Testis (tissue), 3 donors: Measurements from ENCODE around the gene RMRP. TPM values are rescaled to one million over a fixed set of nuclear protein-coding genes. Genes with fewer than 3 reads are reported as not detected.
A peak's percentile ranks its signal among the peaks of the same experiment; 100 is the strongest.

Experiments used
- DNase-seq: peaks from one replicate; pipeline ENCODE4 v3.0.0-alpha.2; 2019
- H3K27ac ChIP-seq, 2 donors: fragments of 200-600 bp; sonication (generic); one replicate each; pipeline ENCODE4 v1.5.1; 2019
- H3K27me3 ChIP-seq: fragments of 200-600 bp; sonication (generic); one replicate; pipeline ENCODE4 v1.5.1; 2019
- H3K36me3 ChIP-seq: fragments of 200-600 bp; sonication (generic); one replicate; pipeline ENCODE4 v1.5.1; 2017; ENCODE audit warnings: low read depth; ENCODE audit errors: missing control alignments
- H3K4me1 ChIP-seq: fragments of 200-600 bp; sonication (generic); one replicate; pipeline ENCODE4 v1.5.1; 2019
- H3K4me3 ChIP-seq, 2 donors: fragments of 200-600 bp; sonication (generic); one replicate each; pipeline ENCODE4 v1.5.1; 2017 to 2019
- H3K9me3 ChIP-seq: fragments of 200-600 bp; sonication (generic); one replicate; pipeline ENCODE4 v1.5.1; 2017
- POLR2A ChIP-seq: fragments of 450-650 bp; IDR thresholded peaks from one replicate; pipeline ENCODE4 v1.6.1; 2017; ENCODE audit warnings: antibody characterized with exemption, mild to moderate bottlenecking, moderate library complexity
- WGBS, 2 donors: methylation state at CpG; one replicate each; pipeline ENCODE4 v1.1.5; 2018; 5-methylcytosine and 5-hydroxymethylcytosine counted together
- intact Hi-C: fragments of 100-400 bp; cut with DNase I; formaldehyde crosslinking; loops from one replicate; pipeline ENCODE4 v1.15.1; 2023; ENCODE audit warnings: low total_unique reads
- polyA plus RNA-seq: library from polyadenylated mRNA; stranded (reverse); fragments of 350-450 nt; fragmentation: Illumina TruSeq; extraction: RNeasy Lipid Tissue Mini Kit (QIAGEN cat#74804); gene quantifications from one replicate; pipeline ENCODE4 v1.2.3, GENCODE V29; 2014; ENCODE audit warnings: low read depth, low replicate concordance; ENCODE audit not compliant: insufficient read depth
- total RNA-seq, 2 donors: library from RNA; depleted of rRNA; stranded (reverse); fragments of >200 nt; gene quantifications; one replicate each; pipeline ENCODE4 v1.2.3, GENCODE V29; 2016
- TF ChIP-seq, protein P1 (sequence below), 3 experiments: fragments of 450-650 bp in 2 of 3; fragments of 200-600 bp in 1 of 3; sonication (generic) in 1 of 3; IDR thresholded peaks; one replicate each; pipeline ENCODE4 v1.5.1; 2016 to 2019; ENCODE audit warnings: antibody characterized with exemption in 3 of 3, mild to moderate bottlenecking in 2 of 3, moderate library complexity in 1 of 3

Gene RMRP
- total and polyA plus RNA-seq, 3 donors from 2014 or later = 4,421 to 15,053 TPM; not detected in 1

GRCh38 chr9:35681341-35682002 lies 23.7 kb upstream of the RMRP start:
- Histone ChIP-seq H3K27ac (no peak overlapping the region), H3K4me3 (no peak overlapping the region), H3K36me3 (no peaks in the 10 kb centered on the region), H3K4me1 (peaks cover 13% of the 10 kb centered on the region), H3K27me3 (no peaks in the 10 kb centered on the region), H3K9me3 (no peaks in the 10 kb centered on the region)
- intact Hi-C loops = no loop called here
- WGBS, 2 donors = 68 to 89% methylated on average over 3 of the region's 3 CpGs
- no peak for TF ChIP-seq POLR2A
- DNase-seq = no peak

DNA sequence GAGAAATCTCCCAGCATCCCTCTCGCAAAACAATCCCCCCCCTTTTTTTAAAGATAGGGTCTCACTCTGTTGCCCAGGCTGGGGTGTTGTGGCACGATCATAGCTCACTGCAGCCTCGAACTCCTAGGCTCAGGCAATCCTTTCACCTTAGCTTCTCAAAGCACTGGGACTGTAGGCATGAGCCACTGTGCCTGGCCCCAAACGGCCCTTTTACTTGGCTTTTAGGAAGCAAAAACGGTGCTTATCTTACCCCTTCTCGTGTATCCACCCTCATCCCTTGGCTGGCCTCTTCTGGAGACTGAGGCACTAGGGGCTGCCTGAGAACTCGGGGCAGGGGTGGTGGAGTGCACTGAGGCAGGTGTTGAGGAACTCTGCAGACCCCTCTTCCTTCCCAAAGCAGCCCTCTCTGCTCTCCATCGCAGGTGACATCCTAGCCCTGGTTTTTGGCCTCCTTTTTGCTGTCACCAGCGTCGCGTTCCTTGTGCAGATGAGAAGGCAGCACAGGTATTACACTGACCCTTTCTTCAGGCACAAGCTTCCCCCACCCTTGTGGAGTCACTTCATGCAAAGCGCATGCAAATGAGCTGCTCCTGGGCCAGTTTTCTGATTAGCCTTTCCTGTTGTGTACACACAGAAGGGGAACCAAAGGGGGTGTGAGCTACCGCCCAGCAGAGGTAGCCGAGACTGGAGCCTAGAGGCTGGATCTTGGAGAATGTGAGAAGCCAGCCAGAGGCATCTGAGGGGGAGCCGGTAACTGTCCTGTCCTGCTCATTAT lies 22.7 kb upstream of the RMRP start:
- Histone ChIP-seq H3K27ac (no peak overlapping the region), H3K4me3 (no peak overlapping the region), H3K4me1 (peaks cover 7% of the 10 kb centered on the region), H3K27me3 (no peaks in the 10 kb centered on the region), H3K9me3 (no peaks in the 10 kb centered on the region), H3K36me3 (no peaks in the 10 kb centered on the region)
- intact Hi-C loops = no loop called here
- 64% methylated on average over 11 to 15 of the region's 15 CpGs for WGBS, 2 donors
- no peak for TF ChIP-seq POLR2A
- TF ChIP-seq, protein P1, sequence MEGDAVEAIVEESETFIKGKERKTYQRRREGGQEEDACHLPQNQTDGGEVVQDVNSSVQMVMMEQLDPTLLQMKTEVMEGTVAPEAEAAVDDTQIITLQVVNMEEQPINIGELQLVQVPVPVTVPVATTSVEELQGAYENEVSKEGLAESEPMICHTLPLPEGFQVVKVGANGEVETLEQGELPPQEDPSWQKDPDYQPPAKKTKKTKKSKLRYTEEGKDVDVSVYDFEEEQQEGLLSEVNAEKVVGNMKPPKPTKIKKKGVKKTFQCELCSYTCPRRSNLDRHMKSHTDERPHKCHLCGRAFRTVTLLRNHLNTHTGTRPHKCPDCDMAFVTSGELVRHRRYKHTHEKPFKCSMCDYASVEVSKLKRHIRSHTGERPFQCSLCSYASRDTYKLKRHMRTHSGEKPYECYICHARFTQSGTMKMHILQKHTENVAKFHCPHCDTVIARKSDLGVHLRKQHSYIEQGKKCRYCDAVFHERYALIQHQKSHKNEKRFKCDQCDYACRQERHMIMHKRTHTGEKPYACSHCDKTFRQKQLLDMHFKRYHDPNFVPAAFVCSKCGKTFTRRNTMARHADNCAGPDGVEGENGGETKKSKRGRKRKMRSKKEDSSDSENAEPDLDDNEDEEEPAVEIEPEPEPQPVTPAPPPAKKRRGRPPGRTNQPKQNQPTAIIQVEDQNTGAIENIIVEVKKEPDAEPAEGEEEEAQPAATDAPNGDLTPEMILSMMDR (IDR thresholded peaks at IDR 0.05) = no peak
- no peak for DNase-seq

DNA sequence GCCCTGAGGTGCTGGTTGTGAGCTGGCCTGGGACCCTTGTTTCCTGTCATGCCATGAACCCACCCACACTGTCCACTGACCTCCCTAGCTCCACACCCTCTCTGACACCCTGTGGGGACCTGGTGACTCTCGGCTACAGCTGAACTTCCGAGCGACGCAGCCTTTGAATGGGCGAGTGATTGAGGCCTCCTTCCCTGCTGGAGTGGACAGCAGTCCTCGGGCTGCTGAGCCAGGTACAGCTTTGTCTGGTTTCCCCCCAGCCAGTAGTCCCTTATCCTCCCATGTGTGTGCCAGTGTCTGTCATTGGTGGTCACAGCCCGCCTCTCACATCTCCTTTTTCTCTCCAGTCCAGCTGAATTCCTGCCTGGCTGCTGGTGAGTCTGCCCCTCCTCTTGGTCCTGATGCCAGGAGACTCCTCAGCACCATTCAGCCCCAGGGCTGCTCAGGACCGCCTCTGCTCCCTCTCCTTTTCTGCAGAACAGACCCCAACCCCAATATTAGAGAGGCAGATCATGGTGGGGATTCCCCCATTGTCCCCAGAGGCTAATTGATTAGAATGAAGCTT lies 22.0 kb upstream of the RMRP start:
- no peak for DNase-seq
- intact Hi-C loops = no loop called here
- no peak for TF ChIP-seq POLR2A
- TF ChIP-seq, protein P1 (IDR thresholded peaks at IDR 0.05) = no peak
- H3K36me3 ChIP-seq = no peaks in the 10 kb centered on the region
- H3K27me3 ChIP-seq = no peaks in the 10 kb centered on the region
- no peak overlapping the region for H3K27ac ChIP-seq
- 84 to 96% methylated on average over 8 of the region's 8 CpGs for WGBS, 2 donors
- H3K9me3 ChIP-seq = no peaks in the 10 kb centered on the region
- peaks cover 3% of the 10 kb centered on the region for H3K4me1 ChIP-seq
- H3K4me3 ChIP-seq = no peak overlapping the region

- DNase-seq = no peak
- no peak for TF ChIP-seq POLR2A
- TF ChIP-seq, protein P1 (IDR thresholded peaks at IDR 0.05) = no peak
- no peak overlapping the region for H3K4me3 ChIP-seq
- H3K27ac ChIP-seq = no peak overlapping the region
- H3K27me3 ChIP-seq = no peaks in the 10 kb centered on the region
- H3K9me3 ChIP-seq = no peaks in the 10 kb centered on the region
- no peaks in the 10 kb centered on the region for H3K36me3 ChIP-seq
- H3K4me1 ChIP-seq = peaks cover 3% of the 10 kb centered on the region
- intact Hi-C loops = no loop called here
- 90% methylated on average over 5 of the region's 5 CpGs for WGBS, 2 donors
These were observed 21.3 kb upstream of the RMRP start for GRCh38 chr9:35679091-35679490.

DNA sequence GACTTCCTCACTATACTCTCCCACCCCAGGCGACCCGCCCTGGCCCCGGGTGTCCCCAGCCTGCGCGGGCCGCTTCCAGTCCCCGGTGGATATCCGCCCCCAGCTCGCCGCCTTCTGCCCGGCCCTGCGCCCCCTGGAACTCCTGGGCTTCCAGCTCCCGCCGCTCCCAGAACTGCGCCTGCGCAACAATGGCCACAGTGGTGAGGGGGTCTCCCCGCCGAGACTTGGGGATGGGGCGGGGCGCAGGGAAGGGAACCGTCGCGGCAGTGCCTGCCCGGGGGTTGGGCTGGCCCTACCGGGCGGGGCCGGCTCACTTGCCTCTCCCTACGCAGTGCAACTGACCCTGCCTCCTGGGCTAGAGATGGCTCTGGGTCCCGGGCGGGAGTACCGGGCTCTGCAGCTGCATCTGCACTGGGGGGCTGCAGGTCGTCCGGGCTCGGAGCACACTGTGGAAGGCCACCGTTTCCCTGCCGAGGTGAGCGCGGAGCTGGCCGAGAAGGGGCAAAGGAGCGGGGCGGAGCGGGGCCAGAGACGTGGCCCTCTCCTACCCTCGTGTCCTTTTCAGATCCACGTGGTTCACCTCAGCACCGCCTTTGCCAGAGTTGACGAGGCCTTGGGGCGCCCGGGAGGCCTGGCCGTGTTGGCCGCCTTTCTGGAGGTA lies 18.0 kb upstream of the RMRP start:
- DNase-seq = peak; percentile 57

More for the DNA sequence above, 18.0 kb upstream of the RMRP start:
- H3K27ac ChIP-seq = no peak overlapping the region
- TF ChIP-seq POLR2A = no peak
- TF ChIP-seq, protein P1 (IDR thresholded peaks at IDR 0.05) = no peak
- peaks cover 3% of the 10 kb centered on the region for H3K4me1 ChIP-seq
- H3K27me3 ChIP-seq = no peaks in the 10 kb centered on the region
- intact Hi-C loops = no loop called here
- H3K9me3 ChIP-seq = no peaks in the 10 kb centered on the region
- H3K36me3 ChIP-seq = no peaks in the 10 kb centered on the region
- H3K4me3 ChIP-seq = peak overlapping the region; percentile 48 to 49
- 0 to 4% methylated on average over 4 to 46 of the region's 51 CpGs for WGBS, 2 donors
